CD4-positive, alpha-beta memory T cell (primary cell): ENCODE results near the gene C1R. TPM values are rescaled to one million over a fixed set of nuclear protein-coding genes. Genes with fewer than 3 reads are reported as not detected.
A peak's percentile ranks its signal among the peaks of the same experiment; 100 is the strongest.

Experiments
- CTCF ChIA-PET: fragments of 350-600 bp; sonication (Branson Sonifier 250); formaldehyde crosslinking; loops from one replicate; lab custom pipeline; 2021; ENCODE audit warnings: inconsistent platforms; ENCODE audit not compliant: partially characterized antibody; lab: Charles Lee
- POLR2A ChIA-PET: fragments of 350-600 bp; sonication (Branson Sonifier 250); formaldehyde crosslinking; loops from one replicate; lab custom pipeline; 2021; ENCODE audit not compliant: partially characterized antibody; lab: Charles Lee
- DNase-seq, 5 donors: peaks; one replicate each; pipeline versions ENCODE4 v3.0.0 to v3.0.0-alpha.2; 2020 to 2022; ENCODE audit warnings: mixed read lengths in 1 of 5
- H3K27ac ChIP-seq: one replicate; pipeline ENCODE4 v1.7.0; 2013; ENCODE audit warnings: low read depth, low read length
- H3K27me3 ChIP-seq: 2 replicates; pipeline ENCODE4 v1.7.0; 2013; ENCODE audit warnings: mild to moderate bottlenecking, low read length, moderate library complexity; ENCODE audit not compliant: insufficient read depth
- H3K36me3 ChIP-seq: 2 replicates; pipeline ENCODE4 v1.7.0; 2013; ENCODE audit warnings: mild to moderate bottlenecking, low read length, moderate library complexity; ENCODE audit not compliant: insufficient read depth
- H3K4me1 ChIP-seq: 2 replicates; pipeline ENCODE4 v1.7.0; 2013; ENCODE audit warnings: mild to moderate bottlenecking, low read length, moderate library complexity; ENCODE audit not compliant: insufficient read depth
- H3K4me3 ChIP-seq, 2 donors: one replicate each; pipeline ENCODE4 v1.7.0; 2013; ENCODE audit warnings: low read length in 2 of 2, mild to moderate bottlenecking in 1 of 2
- H3K9me3 ChIP-seq, 2 donors: one replicate each; pipeline ENCODE4 v1.7.0; 2013; ENCODE audit warnings: low read length in 2 of 2, control low read depth in 1 of 2; ENCODE audit not compliant: control insufficient read depth in 1 of 2
- H3K27ac Mint-ChIP-seq, 7 donors: one replicate each; pipeline ENCODE4 v1.8.0; 2020 to 2021; ENCODE audit warnings: mixed read lengths in 7 of 7, mild to moderate bottlenecking in 6 of 7, inconsistent platforms in 3 of 7, moderate library complexity in 3 of 7
- H3K27me3 Mint-ChIP-seq, 2 donors: one replicate each; pipeline ENCODE4 v1.8.0; 2020 to 2021; ENCODE audit warnings: mixed read lengths in 2 of 2
- H3K36me3 Mint-ChIP-seq, 2 donors: one replicate each; pipeline ENCODE4 v1.8.0; 2020 to 2021; ENCODE audit warnings: mixed read lengths in 2 of 2, inconsistent platforms in 1 of 2, mild to moderate bottlenecking in 1 of 2
- H3K4me1 Mint-ChIP-seq, 4 donors: one replicate each; pipeline ENCODE4 v1.8.0; 2020 to 2021; ENCODE audit warnings: mixed read lengths in 4 of 4, mild to moderate bottlenecking in 1 of 4
- H3K4me3 Mint-ChIP-seq, 8 donors: one replicate each; pipeline ENCODE4 v1.8.0; 2020 to 2021; ENCODE audit warnings: mixed read lengths in 8 of 8, mild to moderate bottlenecking in 7 of 8, moderate library complexity in 6 of 8, inconsistent platforms in 3 of 8
- H3K9me3 Mint-ChIP-seq, 8 donors: one replicate each; pipeline ENCODE4 v1.8.0; 2020 to 2021; ENCODE audit warnings: mixed read lengths in 8 of 8, mild to moderate bottlenecking in 5 of 8, inconsistent platforms in 3 of 8, moderate library complexity in 1 of 8
- intact Hi-C: fragments of 100-400 bp; cut with micrococcal nuclease; formaldehyde crosslinking; loops from one replicate; pipeline ENCODE4 v1.15.1; 2023
- polyA plus RNA-seq, 2 donors: library from polyadenylated mRNA; unstranded; fragments of 300-500 nt; fragmentation: Illumina TruSeq; gene quantifications; one replicate each; pipeline ENCODE4 v1.2.3, GENCODE V29; 2021
- total RNA-seq, 2 experiments: library from RNA; stranded (reverse); gene quantifications; one replicate each; pipeline ENCODE4 v1.2.3, GENCODE V29; 2021

C1R gene
- total and polyA plus RNA-seq, 4 experiments from 2014 or later, result 0.44 to 2.3 (median 0.69) TPM

- no peaks in the 10 kb centered on the region for H3K9me3 ChIP-seq
- no peak overlapping the region for H3K4me3 ChIP-seq
- Mint-ChIP-seq H3K27me3 (peaks cover 5 to 7% of the 10 kb centered on the region in 2 donors), H3K4me1 (peaks cover 0 to 3% (median 0%) of the 10 kb centered on the region in 4 donors), H3K36me3 (no peaks in the 10 kb centered on the region), H3K9me3 (no peaks in the 10 kb centered on the region), H3K4me3 (no peak overlapping the region), H3K27ac (peak overlapping the region in 3 of 7 donors; percentile 32 to 65 (median 33))
- no peak overlapping the region for H3K27ac ChIP-seq
- no peaks in the 10 kb centered on the region for H3K27me3 ChIP-seq
- no peaks in the 10 kb centered on the region for H3K4me1 ChIP-seq
- H3K36me3 ChIP-seq, result no peaks in the 10 kb centered on the region
- CTCF ChIA-PET, result interaction anchor here (0.8 kb wide), 1 partner anchor 18 kb away, joined by 3 read pairs; no protein-coding TSS in a partner anchor
- no peak for DNase-seq
- POLR2A ChIA-PET, result no interaction called here
- intact Hi-C loops, result no loop called here
Measured at GRCh38 chr12:7075518-7075917, 16.7 kb downstream of the C1R start.

- H3K27ac ChIP-seq, result no peak overlapping the region
- POLR2A ChIA-PET, result interaction anchor here (1.1 kb wide), 1 partner anchor 34 kb away, joined by 3 read pairs; no protein-coding TSS in a partner anchor
- H3K4me1 ChIP-seq, result no peaks in the 10 kb centered on the region
- CTCF ChIA-PET, result no interaction called here
- H3K27me3 ChIP-seq, result no peaks in the 10 kb centered on the region
- intact Hi-C loops, result no loop called here
- H3K9me3 ChIP-seq, result no peaks in the 10 kb centered on the region
- Mint-ChIP-seq H3K36me3 (no peaks in the 10 kb centered on the region), H3K27ac (no peak overlapping the region), H3K4me1 (peaks cover 0 to 3% (median 0%) of the 10 kb centered on the region in 4 donors), H3K9me3 (no peaks in the 10 kb centered on the region), H3K4me3 (no peak overlapping the region), H3K27me3 (peaks cover 5 to 7% of the 10 kb centered on the region in 2 donors)
- no peak for DNase-seq
- no peaks in the 10 kb centered on the region for H3K36me3 ChIP-seq
- H3K4me3 ChIP-seq, result no peak overlapping the region
Measured at GRCh38 chr12:7073946-7074345, 18.3 kb downstream of the C1R start.

- no peak overlapping the region for H3K4me3 Mint-ChIP-seq
- Histone ChIP-seq H3K36me3 (no peaks in the 10 kb centered on the region), H3K27ac (no peak overlapping the region), H3K9me3 (no peaks in the 10 kb centered on the region), H3K4me3 (no peak overlapping the region), H3K4me1 (no peaks in the 10 kb centered on the region), H3K27me3 (no peaks in the 10 kb centered on the region)
- H3K27ac Mint-ChIP-seq, result no peak overlapping the region
- no peaks in the 10 kb centered on the region for H3K36me3 Mint-ChIP-seq
- POLR2A ChIA-PET, result interaction anchor here (1.1 kb wide), 1 partner anchor 36 kb away, joined by 3 read pairs; no protein-coding TSS in a partner anchor
- H3K4me1 Mint-ChIP-seq, result peaks cover 0 to 3% (median 0%) of the 10 kb centered on the region in 4 donors
- CTCF ChIA-PET, result no interaction called here
- H3K9me3 Mint-ChIP-seq, result no peaks in the 10 kb centered on the region
- H3K27me3 Mint-ChIP-seq, result peaks cover 5 to 7% of the 10 kb centered on the region in 2 donors
- DNase-seq, result no peak
- intact Hi-C loops, result no loop called here
Measured at GRCh38 chr12:7072554-7072953, 19.7 kb downstream of the C1R start.

- H3K27ac ChIP-seq, result no peak overlapping the region
- Mint-ChIP-seq H3K4me3 (no peak overlapping the region), H3K9me3 (no peaks in the 10 kb centered on the region), H3K27me3 (peaks cover 3 to 7% of the 10 kb centered on the region in 2 donors), H3K4me1 (peaks cover 0 to 3% (median 0%) of the 10 kb centered on the region in 4 donors), H3K27ac (no peak overlapping the region), H3K36me3 (no peaks in the 10 kb centered on the region)
- DNase-seq, result no peak
- H3K36me3 ChIP-seq, result no peaks in the 10 kb centered on the region
- no peaks in the 10 kb centered on the region for H3K9me3 ChIP-seq
- CTCF ChIA-PET, result no interaction called here
- no peaks in the 10 kb centered on the region for H3K27me3 ChIP-seq
- POLR2A ChIA-PET, result no interaction called here
- intact Hi-C loops, result no loop called here
- H3K4me3 ChIP-seq, result no peak overlapping the region
- H3K4me1 ChIP-seq, result no peaks in the 10 kb centered on the region
Measured at GRCh38 chr12:7072035-7072434, 20.2 kb downstream of the C1R start.

GRCh38 chr12:7069386-7069785, 22.9 kb downstream of the C1R start:
- Mint-ChIP-seq H3K4me3 (no peak overlapping the region), H3K9me3 (no peaks in the 10 kb centered on the region), H3K27me3 (peaks cover 3 to 10% of the 10 kb centered on the region in 2 donors), H3K4me1 (no peaks in the 10 kb centered on the region), H3K27ac (no peak overlapping the region), H3K36me3 (no peaks in the 10 kb centered on the region)
- ChIA-PET POLR2A (no interaction called here), CTCF (no interaction called here)
- Histone ChIP-seq H3K27ac (no peak overlapping the region), H3K9me3 (no peaks in the 10 kb centered on the region), H3K36me3 (no peaks in the 10 kb centered on the region), H3K4me1 (no peaks in the 10 kb centered on the region), H3K27me3 (no peaks in the 10 kb centered on the region), H3K4me3 (no peak overlapping the region)
- intact Hi-C loops, result no loop called here
- no peak for DNase-seq

- DNase-seq, result no peak
- no peaks in the 10 kb centered on the region for H3K4me1 ChIP-seq
- ChIA-PET CTCF (no interaction called here), POLR2A (no interaction called here)
- Mint-ChIP-seq H3K4me1 (no peaks in the 10 kb centered on the region), H3K27ac (no peak overlapping the region), H3K4me3 (no peak overlapping the region), H3K27me3 (peaks cover 0 to 10% of the 10 kb centered on the region in 2 donors), H3K36me3 (no peaks in the 10 kb centered on the region), H3K9me3 (no peaks in the 10 kb centered on the region)
- no peak overlapping the region for H3K4me3 ChIP-seq
- H3K9me3 ChIP-seq, result no peaks in the 10 kb centered on the region
- intact Hi-C loops, result no loop called here
- H3K27me3 ChIP-seq, result no peaks in the 10 kb centered on the region
- no peaks in the 10 kb centered on the region for H3K36me3 ChIP-seq
- no peak overlapping the region for H3K27ac ChIP-seq
Measured at GRCh38 chr12:7068994-7069346, 23.3 kb downstream of the C1R start.

GRCh38 chr12:7068240-7068993, 23.8 kb downstream of the C1R start:
- H3K4me3 Mint-ChIP-seq, result no peak overlapping the region
- CTCF ChIA-PET, result no interaction called here

More at GRCh38 chr12:7068240-7068993, 23.8 kb downstream of the C1R start:
- H3K27ac ChIP-seq, result no peak overlapping the region
- H3K27me3 ChIP-seq, result no peaks in the 10 kb centered on the region
- POLR2A ChIA-PET, result no interaction called here
- no peak for DNase-seq
- H3K36me3 ChIP-seq, result no peaks in the 10 kb centered on the region
- H3K4me3 ChIP-seq, result no peak overlapping the region
- intact Hi-C loops, result no loop called here
- Mint-ChIP-seq H3K27ac (no peak overlapping the region), H3K9me3 (no peaks in the 10 kb centered on the region), H3K36me3 (no peaks in the 10 kb centered on the region), H3K27me3 (peaks cover 0 to 10% of the 10 kb centered on the region in 2 donors), H3K4me1 (no peaks in the 10 kb centered on the region)
- H3K4me1 ChIP-seq, result no peaks in the 10 kb centered on the region
- H3K9me3 ChIP-seq, result no peaks in the 10 kb centered on the region
